ENCODE data around the gene NCKAP5.

NCKAP5 gene

DNA sequence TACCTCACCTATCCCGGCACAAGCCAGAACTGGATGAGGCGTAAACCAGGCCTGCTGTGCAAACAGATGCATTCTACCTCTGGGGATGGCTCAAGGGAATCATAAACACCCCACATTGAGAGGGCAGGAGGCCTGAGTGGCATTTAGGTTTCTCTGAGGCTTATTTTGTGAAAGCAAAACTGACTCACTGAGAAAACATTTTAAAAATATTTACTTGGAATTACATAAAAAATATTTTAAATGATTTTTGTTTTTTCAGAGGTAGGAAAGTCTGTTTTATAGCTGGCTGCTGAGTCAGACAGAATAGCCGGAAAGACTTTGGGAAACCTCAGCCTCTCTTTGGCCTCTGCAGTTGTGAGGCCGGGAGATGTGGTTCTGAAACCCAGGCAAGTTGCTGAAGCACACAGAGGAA lies 244.1 kb downstream of the NCKAP5 start:
- Mint-ChIP-seq H3K27ac (no peak overlapping the region), H3K36me3 (ENCODE audit: low read depth) (no peaks in the 10 kb centered on the region), H3K4me1 (ENCODE audit: low read depth) (no peaks in the 10 kb centered on the region), H3K4me3 (no peak overlapping the region), H3K27me3 (no peaks in the 10 kb centered on the region), H3K9me3 (peaks cover 9% of the 10 kb centered on the region)
- intact Hi-C loops (cut with micrococcal nuclease) = no loop called here

DNA sequence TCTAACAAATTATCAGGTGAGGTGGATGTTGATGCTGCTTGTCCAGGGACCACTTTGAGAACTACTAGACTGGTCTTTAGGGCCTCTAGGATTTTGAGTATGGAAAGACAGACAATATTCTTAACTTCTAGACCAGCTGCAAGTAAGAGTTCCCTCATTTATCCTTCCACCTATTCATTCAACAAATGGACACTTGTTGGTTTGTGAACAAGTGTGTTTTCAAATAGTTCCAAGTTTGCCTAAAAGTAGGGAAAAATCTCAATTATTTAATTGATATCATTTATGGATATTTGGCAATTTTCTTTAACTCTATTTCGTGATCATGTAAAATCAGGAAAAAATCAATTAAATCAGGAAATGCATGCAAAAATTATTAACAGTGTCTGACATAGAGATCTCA lies 245.4 kb downstream of the NCKAP5 start:
- Mint-ChIP-seq H3K4me3 (no peak overlapping the region), H3K27ac (no peak overlapping the region), H3K27me3 (no peaks in the 10 kb centered on the region), H3K4me1 (ENCODE audit: low read depth) (no peaks in the 10 kb centered on the region), H3K9me3 (peaks cover 9% of the 10 kb centered on the region), H3K36me3 (ENCODE audit: low read depth) (no peaks in the 10 kb centered on the region)
- intact Hi-C loops (cut with micrococcal nuclease) = no loop called here

DNA sequence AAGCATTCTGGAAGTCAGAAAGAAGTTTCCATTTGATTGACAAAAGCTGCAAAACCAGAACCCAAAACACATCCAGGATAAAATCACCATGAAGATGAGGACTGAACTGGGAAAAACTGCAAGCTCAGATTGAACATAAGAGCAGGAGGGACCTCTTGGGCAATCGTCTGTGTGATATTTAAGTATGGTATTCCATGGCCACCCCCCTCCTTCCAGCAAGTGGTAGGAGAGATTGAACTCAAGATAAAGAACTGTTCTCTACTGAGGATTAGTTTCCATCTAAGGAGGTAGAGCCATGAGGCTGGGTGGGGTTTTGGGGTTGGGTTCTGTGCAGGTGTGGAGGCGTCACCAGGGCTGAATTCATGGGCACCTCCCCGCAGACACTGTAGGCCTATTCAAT lies 251.1 kb downstream of the NCKAP5 start:
- Mint-ChIP-seq H3K27ac (no peak overlapping the region), H3K4me3 (no peak overlapping the region), H3K4me1 (ENCODE audit: low read depth) (no peaks in the 10 kb centered on the region), H3K27me3 (no peaks in the 10 kb centered on the region), H3K36me3 (ENCODE audit: low read depth) (no peaks in the 10 kb centered on the region), H3K9me3 (peaks cover 9% of the 10 kb centered on the region)
- intact Hi-C loops (cut with micrococcal nuclease) = no loop called here

DNA sequence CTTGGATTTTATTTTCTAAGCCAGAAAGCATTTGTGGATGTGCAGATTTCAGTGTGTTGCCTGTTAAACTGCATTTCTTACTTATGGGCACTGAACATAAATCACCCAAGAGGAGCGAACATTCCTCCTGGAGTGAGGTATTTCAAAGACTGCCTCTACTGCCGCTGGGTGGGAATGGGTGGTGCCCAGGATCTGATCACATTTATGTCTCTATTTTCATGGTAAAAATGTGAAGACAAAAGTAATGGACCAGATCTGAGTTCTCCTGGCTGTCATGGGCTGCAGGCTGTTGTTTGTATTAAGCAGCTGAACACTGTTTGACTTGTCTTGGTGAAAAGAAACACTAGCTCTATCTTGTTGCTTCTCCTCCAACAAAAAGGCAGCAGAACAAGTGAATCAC lies 251.7 kb downstream of the NCKAP5 start:
- Mint-ChIP-seq H3K27me3 (no peaks in the 10 kb centered on the region), H3K4me3 (no peak overlapping the region), H3K27ac (no peak overlapping the region), H3K4me1 (ENCODE audit: low read depth) (no peaks in the 10 kb centered on the region), H3K9me3 (peaks cover 9% of the 10 kb centered on the region), H3K36me3 (ENCODE audit: low read depth) (no peaks in the 10 kb centered on the region)
- intact Hi-C loops (cut with micrococcal nuclease) = no loop called here

DNA sequence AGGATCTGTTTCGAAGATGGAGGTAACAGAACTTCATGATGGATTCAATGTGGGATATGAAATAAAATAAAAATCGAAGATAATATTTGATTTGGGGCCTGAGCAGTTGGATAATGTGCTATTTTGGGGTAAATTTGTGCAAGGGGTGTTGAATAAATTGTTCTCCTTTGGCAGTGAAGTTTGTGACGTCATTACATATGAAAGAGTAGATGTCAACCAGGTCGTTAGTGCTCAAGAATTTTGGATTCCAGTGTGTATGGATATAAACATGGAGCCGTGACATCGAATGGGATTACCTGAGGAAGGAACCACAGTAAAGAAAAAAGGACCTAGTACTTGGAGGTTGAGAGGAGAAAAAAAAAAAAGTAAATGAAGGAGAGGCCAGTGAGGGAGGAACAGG lies 253.0 kb downstream of the NCKAP5 start:
- no peaks in the 10 kb centered on the region for H3K4me1 Mint-ChIP-seq (ENCODE audit: low read depth)
- no peak overlapping the region for H3K27ac Mint-ChIP-seq
- H3K27me3 Mint-ChIP-seq = no peaks in the 10 kb centered on the region
- H3K9me3 Mint-ChIP-seq = peaks cover 11% of the 10 kb centered on the region
- intact Hi-C loops (cut with micrococcal nuclease) = no loop called here
- H3K4me3 Mint-ChIP-seq = no peak overlapping the region
- no peaks in the 10 kb centered on the region for H3K36me3 Mint-ChIP-seq (ENCODE audit: low read depth)

DNA sequence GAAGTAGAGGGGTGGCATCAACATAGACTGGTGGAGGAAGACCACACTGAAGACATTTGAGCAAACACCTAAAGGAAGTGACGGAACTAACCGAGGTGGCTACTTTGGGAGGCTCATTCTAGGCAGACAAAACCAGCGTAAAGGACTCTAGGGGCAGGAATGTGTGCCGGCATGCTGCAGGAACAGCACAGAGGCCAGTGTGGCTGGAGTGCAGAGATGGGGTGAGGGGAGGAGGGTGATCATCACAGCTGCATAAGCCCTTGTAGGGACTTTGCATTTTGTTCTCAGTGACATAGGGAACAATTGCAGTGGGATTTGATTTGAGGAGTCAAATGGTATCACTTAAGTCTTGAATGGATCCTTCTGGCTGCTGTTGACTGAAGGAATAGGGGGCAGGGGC lies 253.5 kb downstream of the NCKAP5 start:
- Mint-ChIP-seq H3K4me1 (ENCODE audit: low read depth) (no peaks in the 10 kb centered on the region), H3K27me3 (no peaks in the 10 kb centered on the region), H3K27ac (no peak overlapping the region), H3K9me3 (peaks cover 8% of the 10 kb centered on the region), H3K36me3 (ENCODE audit: low read depth) (no peaks in the 10 kb centered on the region), H3K4me3 (no peak overlapping the region)
- intact Hi-C loops (cut with micrococcal nuclease) = no loop called here

DNA sequence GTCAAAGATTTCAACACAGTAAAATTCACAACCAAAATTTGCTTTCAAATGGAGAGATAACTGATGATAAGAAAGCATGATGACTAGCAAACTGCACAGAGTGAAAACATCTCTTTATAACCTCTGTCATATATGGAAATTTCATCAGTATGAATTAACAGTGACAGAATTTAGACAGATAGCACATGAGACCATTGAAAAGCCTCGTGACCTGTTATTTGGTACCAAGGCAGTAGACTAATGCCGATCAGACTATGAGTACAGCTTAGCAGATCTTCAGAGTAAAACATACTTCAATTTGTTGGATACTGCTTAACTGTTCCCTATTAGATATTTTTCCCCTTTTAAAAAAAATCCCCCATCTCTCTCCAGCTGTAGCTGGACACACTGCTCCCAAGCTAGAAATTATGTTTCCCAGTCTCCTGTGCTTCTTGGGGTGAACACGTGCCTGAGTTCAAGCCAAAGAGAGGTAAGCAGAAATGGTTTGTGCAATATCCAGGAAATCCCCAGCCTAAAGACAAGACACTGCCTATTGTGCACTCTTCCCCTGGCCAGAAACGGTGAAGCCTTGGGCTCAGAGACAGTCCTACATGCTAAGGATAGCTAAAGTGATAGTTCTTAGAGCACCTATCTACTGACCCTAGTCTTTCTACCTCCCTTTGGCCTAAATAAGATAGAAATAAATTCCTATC lies 256.1 kb downstream of the NCKAP5 start:
- intact Hi-C loops (cut with micrococcal nuclease) = no loop called here
- no peaks in the 10 kb centered on the region for H3K36me3 Mint-ChIP-seq (ENCODE audit: low read depth)
- no peaks in the 10 kb centered on the region for H3K4me1 Mint-ChIP-seq (ENCODE audit: low read depth)
- H3K4me3 Mint-ChIP-seq = no peak overlapping the region
- H3K9me3 Mint-ChIP-seq = peaks cover 8% of the 10 kb centered on the region
- no peaks in the 10 kb centered on the region for H3K27me3 Mint-ChIP-seq
- H3K27ac Mint-ChIP-seq = no peak overlapping the region

DNA sequence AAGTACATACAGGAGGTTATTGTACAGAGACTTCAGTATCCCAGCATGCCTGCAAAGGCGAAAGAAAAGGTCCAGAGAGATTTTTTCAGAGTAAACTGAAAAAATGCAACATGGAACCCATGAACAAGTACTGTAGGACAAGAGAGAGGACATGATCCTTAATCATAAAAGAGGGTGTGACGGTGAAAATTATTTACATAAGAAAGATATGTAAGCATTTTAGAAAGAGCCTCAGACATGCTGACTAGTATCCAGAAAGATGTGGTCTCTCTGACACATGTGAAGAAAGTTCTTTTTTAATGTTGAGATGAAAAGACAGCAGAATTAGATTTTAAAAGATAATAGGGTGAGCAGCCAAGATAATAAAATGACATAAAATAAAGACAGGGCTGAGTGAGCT lies 262.0 kb downstream of the NCKAP5 start:
- Mint-ChIP-seq H3K27me3 (no peaks in the 10 kb centered on the region), H3K36me3 (ENCODE audit: low read depth) (no peaks in the 10 kb centered on the region), H3K27ac (no peak overlapping the region), H3K9me3 (peaks cover 8% of the 10 kb centered on the region), H3K4me1 (ENCODE audit: low read depth) (no peaks in the 10 kb centered on the region), H3K4me3 (no peak overlapping the region)
- intact Hi-C loops (cut with micrococcal nuclease) = no loop called here

DNA sequence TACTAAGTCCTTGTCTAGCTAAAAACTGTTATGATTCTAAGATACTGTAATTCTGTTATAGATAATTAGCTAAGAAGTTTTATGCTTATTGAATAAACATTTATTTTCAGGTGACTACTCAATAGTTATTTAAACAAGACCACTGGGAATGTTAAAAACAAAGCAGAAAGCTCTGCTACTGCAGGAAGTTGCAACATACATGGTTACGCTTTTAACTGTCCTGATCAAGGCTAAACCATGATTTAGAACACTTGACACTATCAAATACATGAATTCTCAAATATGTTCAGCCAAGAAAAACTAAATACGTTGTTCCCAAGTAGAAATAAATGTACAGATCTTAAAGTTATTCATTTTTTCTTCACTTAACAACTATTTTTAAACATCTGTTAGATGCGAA lies 263.9 kb downstream of the NCKAP5 start:
- no peaks in the 10 kb centered on the region for H3K27me3 Mint-ChIP-seq
- no peaks in the 10 kb centered on the region for H3K4me1 Mint-ChIP-seq (ENCODE audit: low read depth)
- no peaks in the 10 kb centered on the region for H3K36me3 Mint-ChIP-seq (ENCODE audit: low read depth)
- intact Hi-C loops (cut with micrococcal nuclease) = no loop called here
- H3K27ac Mint-ChIP-seq = no peak overlapping the region
- H3K9me3 Mint-ChIP-seq = peaks cover 4% of the 10 kb centered on the region
- H3K4me3 Mint-ChIP-seq = no peak overlapping the region

DNA sequence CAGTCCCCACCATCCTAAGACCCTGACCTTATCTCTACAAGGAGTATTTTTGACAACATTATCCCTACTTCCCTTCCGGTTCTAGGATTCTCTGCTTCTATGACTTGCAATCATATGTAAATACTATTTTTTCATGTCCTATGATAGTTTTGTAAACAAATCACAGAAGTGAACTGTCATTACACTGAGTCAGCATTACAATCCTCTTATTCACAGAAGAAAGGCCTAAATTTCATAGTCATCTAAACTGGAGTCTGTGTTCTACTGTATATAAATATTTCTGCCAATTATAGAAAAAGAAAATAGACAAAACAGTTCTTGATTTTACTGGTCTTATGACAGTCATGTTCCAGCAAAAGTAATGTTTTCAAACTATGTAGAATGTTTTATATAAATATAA lies 265.1 kb downstream of the NCKAP5 start:
- Mint-ChIP-seq H3K27ac (no peak overlapping the region), H3K36me3 (ENCODE audit: low read depth) (no peaks in the 10 kb centered on the region), H3K4me3 (no peak overlapping the region), H3K4me1 (ENCODE audit: low read depth) (no peaks in the 10 kb centered on the region), H3K9me3 (peaks cover 6% of the 10 kb centered on the region), H3K27me3 (no peaks in the 10 kb centered on the region)
- intact Hi-C loops (cut with micrococcal nuclease) = no loop called here

DNA sequence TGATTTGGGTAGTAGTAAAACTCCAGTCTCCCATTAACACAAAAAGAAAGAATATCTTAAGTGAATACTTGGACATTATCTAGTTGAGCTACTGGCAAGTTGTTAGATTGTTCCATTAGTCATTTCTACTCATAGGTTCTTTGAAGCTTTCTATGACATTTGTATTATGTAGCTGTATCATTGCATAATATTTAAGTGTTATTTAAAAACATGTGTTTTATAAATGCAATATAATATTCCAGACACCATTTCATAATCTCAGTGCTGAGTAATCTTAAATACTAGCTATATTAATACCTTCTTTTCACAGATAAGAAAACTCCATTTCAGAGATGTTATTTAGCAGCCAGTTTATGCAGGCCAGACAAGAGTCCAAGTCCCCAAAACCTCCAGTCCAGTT lies 271.9 kb downstream of the NCKAP5 start:
- no peaks in the 10 kb centered on the region for H3K27me3 Mint-ChIP-seq
- H3K4me3 Mint-ChIP-seq = no peak overlapping the region
- H3K27ac Mint-ChIP-seq = no peak overlapping the region
- no peaks in the 10 kb centered on the region for H3K4me1 Mint-ChIP-seq (ENCODE audit: low read depth)
- no peaks in the 10 kb centered on the region for H3K36me3 Mint-ChIP-seq (ENCODE audit: low read depth)
- intact Hi-C loops (cut with micrococcal nuclease) = no loop called here
- H3K9me3 Mint-ChIP-seq = peaks cover 6% of the 10 kb centered on the region

DNA sequence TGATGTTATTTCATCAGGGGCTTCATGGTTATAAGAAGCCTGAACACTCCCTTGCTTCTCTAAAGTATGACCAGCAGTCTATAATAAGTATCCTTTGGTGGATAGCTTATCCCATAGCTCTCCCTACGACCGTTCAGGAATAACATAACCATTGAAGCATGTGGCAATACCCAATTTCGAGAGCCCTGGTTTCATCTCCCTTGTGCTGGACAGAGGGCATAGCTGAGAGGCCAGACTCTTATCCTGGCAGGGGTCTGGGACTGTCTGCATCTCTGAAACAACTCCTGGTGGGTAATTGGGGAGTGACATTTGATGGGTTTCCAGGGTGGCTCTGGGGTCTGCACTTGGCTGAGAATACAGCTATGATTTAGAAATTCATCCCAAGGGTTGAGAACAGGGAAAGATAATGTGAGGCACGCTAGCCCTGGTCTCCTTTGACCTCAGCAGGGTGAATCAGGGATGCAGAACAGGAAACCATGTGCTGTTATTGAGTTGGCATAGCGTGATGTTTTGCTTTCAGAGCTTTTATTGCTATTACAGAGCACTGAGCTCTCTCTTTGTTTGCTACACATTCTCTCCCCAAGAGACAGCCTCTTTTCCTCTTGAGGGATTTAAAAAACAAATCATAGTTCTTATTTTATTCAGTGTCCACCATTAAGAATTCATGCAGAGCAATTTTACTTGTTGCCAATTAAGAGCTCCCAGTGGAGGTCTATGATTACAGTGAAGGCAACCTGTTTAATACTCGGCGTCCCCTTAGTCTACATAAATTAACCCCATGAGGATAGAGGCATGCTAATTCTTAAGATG lies 274.5 kb downstream of the NCKAP5 start:
- intact Hi-C loops (cut with micrococcal nuclease) = no loop called here
- no peaks in the 10 kb centered on the region for H3K36me3 Mint-ChIP-seq (ENCODE audit: low read depth)
- no peak overlapping the region for H3K27ac Mint-ChIP-seq
- H3K9me3 Mint-ChIP-seq = no peaks in the 10 kb centered on the region
- H3K4me3 Mint-ChIP-seq = no peak overlapping the region
- H3K4me1 Mint-ChIP-seq (ENCODE audit: low read depth) = no peaks in the 10 kb centered on the region
- no peaks in the 10 kb centered on the region for H3K27me3 Mint-ChIP-seq

DNA sequence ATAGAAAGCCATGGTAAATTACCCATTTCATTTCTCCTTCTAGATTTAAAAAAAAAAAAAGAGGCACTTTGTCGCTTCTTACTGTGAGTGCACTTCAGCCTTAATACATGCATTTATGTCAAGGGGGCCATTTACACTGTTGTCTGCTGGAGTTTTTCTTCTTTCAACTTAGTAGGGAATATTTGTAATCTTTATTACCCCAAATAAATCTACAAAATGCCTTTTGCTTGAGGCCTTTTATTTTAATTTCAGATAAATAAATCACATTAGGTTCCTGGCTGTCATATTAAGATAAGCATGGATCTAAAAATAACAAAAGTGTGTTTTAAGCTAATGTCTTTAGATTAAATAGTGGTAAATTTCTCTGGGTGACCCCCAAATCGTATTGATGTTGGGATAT lies 276.0 kb downstream of the NCKAP5 start:
- Mint-ChIP-seq H3K27ac (no peak overlapping the region), H3K27me3 (no peaks in the 10 kb centered on the region), H3K9me3 (no peaks in the 10 kb centered on the region), H3K36me3 (ENCODE audit: low read depth) (no peaks in the 10 kb centered on the region), H3K4me3 (no peak overlapping the region), H3K4me1 (ENCODE audit: low read depth) (no peaks in the 10 kb centered on the region)
- intact Hi-C loops (cut with micrococcal nuclease) = no loop called here

DNA sequence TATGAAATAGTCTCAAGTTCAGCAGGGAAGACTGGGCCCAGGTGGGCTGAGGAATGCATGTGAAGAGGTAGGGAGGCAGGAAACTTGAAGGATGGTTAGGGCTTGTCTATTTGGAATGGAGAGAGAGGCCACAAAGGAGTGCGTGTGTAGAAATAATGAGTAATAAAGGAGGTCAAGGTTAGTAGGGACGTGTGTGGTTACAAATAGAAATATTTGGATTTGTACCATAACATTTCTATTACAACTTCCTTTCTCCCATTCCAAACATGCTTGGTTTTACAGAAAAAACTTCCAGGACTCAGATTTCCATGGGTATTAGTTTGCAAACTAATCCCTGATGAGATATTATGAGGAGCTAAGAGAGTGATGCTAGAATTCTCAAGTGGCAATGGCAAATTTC lies 280.6 kb downstream of the NCKAP5 start:
- H3K27me3 Mint-ChIP-seq = no peaks in the 10 kb centered on the region
- no peaks in the 10 kb centered on the region for H3K4me1 Mint-ChIP-seq (ENCODE audit: low read depth)
- H3K36me3 Mint-ChIP-seq (ENCODE audit: low read depth) = no peaks in the 10 kb centered on the region
- no peaks in the 10 kb centered on the region for H3K9me3 Mint-ChIP-seq
- intact Hi-C loops (cut with micrococcal nuclease) = no loop called here
- H3K27ac Mint-ChIP-seq = no peak overlapping the region
- H3K4me3 Mint-ChIP-seq = no peak overlapping the region

Data from dendritic cell treated with granulocyte-macrophage colony-stimulating factor and Interleukin-4, amounts not matched to agents 40 ng/mL and 50 ng/mL, for 4 days (primary cell).